Epithelial cell of esophagus (primary cell): Measurements from ENCODE around the gene TIMP3.

Experiments
- DNase-seq: peaks from one replicate; pipeline ENCODE4 v3.0.0; 2010; ENCODE audit warnings: low read depth
- H3K4me3 ChIP-seq: 2 replicates; pipeline ENCODE4 v1.5.1; 2011; ENCODE audit warnings: mild to moderate bottlenecking, low read length, control low read depth
- CTCF ChIP-seq: IDR thresholded peaks from 2 replicates; pipeline ENCODE4 v1.5.1; 2011; ENCODE audit warnings: low read depth, mild to moderate bottlenecking, low read length, control low read depth, inconsistent platforms; ENCODE audit not compliant: insufficient read depth; ENCODE audit errors: missing control alignments

TIMP3 gene

GRCh38 chr22:32815943-32816342, 14.4 kb downstream of the TIMP3 start:
- no peak overlapping the region for H3K4me3 ChIP-seq

GRCh38 chr22:32817137-32817730, 15.7 kb downstream of the TIMP3 start:
- no peak overlapping the region for H3K4me3 ChIP-seq
- TF ChIP-seq CTCF, result no peak
- no peak for DNase-seq

More at GRCh38 chr22:32815943-32816342, 14.4 kb downstream of the TIMP3 start:
- no peak for TF ChIP-seq CTCF
- no peak for DNase-seq

DNA sequence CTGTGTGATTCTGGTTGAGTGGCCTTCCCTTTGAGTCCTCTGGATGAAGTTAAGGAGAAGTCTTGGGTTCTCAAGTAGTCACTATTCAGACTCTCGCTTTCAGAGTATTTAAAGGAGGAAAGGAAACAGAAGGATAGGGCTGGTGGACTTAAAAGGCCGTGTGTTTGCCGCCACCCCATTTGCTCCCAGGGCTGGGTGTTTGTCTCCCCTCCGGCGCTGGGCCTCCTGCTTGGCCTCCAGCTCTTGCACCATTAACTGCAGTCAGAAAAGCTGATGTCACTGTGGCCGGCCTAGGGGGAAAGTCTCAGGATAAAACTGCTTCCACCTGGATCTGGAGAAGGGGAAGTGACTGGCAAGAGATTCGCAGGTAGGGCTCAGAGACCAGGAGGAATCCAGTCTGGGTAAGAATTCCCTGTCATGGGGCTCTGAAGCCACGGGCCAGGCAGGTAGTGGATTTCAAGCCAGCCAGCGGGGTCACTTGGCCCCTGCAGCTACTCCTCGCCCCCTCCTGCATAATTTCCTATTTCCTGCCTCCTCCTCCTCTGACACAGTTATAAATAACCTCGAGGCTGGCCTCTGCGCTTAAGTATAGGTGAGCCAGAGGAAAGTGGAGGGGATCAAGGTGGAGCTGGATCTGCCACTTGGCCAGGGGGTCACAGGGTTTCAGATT, 17.1 kb downstream of the TIMP3 start:
- no peak overlapping the region for H3K4me3 ChIP-seq
- no peak for TF ChIP-seq CTCF
- DNase-seq, result no peak

DNA sequence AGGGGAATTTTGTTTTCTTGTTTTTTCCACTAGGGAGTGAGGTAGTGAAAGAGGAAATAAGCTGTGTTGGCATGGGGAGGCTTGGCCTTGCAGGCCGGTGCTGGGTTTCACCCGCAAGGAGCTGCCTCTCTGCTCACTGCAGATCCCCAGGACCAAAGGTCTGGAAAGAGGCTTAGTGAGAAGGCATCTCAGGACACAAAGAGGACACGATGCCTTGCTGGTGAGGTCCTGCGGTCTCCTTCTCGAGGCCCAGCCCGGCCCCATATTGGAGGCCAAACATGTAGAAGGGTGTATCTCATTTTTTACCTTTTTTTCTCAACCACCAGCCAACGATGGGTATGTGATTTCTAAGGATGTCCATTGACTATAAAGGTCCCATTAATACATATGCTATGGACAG, 17.6 kb downstream of the TIMP3 start:
- TF ChIP-seq CTCF, result no peak
- DNase-seq, result no peak

DNA sequence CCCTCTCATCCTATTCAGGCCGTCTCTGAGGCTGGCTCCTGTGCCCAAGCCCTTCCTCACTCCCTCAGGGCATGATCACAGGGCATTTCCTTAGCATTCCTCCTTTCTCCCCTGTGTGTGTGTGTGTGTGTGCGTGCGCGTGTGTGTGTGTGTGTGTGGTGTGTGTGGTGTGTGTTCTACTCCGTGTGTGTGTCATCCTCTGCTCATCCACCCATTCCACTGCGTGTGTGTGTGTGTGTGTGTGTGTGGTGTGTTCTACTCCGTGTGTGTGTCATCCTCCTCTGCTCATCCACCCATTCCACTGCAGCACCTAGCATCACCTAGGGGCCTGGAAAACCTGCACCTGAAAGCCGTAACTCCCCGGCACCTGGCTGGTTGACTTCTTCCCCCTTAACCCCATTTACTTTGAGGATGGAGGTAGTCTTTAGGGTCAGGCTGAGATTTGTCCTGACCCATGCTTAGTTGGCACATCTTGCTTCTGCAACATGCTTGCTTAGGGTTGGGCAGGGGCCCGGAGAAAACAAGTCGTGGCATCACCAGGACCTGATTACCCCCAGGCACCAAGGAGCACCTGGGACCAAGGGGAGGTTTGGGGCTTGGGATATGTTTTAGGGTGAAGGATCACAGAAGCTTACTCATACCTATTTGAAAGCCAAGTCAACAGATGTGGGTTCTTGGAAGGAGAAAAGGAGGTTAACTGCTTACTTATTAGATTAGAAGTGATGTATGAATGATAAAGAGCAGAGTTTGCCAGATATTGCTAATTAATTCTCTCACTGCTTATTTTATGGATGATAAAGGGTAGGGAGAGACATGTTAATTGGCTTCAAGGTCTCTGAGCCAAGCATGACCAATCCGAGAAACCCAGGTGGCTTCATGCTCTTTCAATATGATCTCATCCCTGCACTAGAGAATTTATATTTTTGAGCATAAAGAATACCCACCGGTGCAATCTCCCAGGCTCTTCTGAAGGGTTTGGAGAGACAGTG, 18.9 kb downstream of the TIMP3 start:
- no peak overlapping the region for H3K4me3 ChIP-seq
- DNase-seq, result peak; percentile 86
- no peak for TF ChIP-seq CTCF

More for the DNA sequence above, 17.6 kb downstream of the TIMP3 start:
- no peak overlapping the region for H3K4me3 ChIP-seq

DNA sequence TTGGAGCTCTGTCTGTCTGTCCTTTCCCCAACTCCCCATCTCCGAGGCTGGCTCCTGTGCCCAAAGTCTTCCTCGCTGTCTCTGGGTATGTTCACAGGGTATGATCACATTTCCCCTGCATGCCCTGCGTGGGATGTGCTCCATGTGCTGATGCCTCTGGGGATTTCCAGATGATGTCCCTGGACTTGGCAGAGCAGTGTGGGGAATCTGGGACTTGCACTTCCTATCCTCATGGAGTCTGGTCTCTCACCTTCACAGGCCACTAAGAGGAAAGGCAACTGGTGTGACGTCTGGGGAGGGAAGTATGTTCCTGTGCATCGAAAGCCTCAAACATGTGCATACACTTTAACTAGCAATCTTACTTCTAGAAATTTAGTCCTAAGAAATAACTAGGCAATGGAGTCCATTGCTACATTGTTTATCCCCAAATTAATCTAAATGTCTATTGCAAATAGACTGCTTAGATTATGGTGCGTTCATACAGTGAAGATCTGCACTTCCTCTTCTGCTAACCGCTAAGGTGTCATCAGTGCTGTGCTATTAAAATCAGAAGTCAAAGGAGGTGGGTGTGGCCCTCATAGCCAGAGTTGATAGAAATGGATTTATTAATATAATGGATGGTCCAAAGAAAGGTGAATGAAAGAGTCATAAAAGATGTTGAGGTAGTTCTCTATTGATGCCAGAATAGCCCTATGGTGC, 20.8 kb downstream of the TIMP3 start:
- no peak for TF ChIP-seq CTCF
- DNase-seq, result no peak
- H3K4me3 ChIP-seq, result no peak overlapping the region
